Esophagus squamous epithelium (tissue), 4 donors: Measurements from ENCODE around the gene RASGEF1C.

Experiments used
- POLR2A ChIP-seq, 4 donors: fragments of 450-650 bp; IDR thresholded peaks; one replicate each; pipeline ENCODE4 v1.6.1; 2017; ENCODE audit warnings: antibody characterized with exemption in 4 of 4, mild to moderate bottlenecking in 4 of 4, moderate library complexity in 3 of 4
- TF ChIP-seq, protein P1 (sequence below), 6 experiments: fragments of 450-650 bp in 4 of 6; fragments of 200-600 bp in 2 of 6; sonication (generic) in 2 of 6; IDR thresholded peaks; one replicate each; pipeline ENCODE4 v1.5.1; 2016 to 2019; ENCODE audit warnings: antibody characterized with exemption in 6 of 6, mild to moderate bottlenecking in 4 of 6, moderate library complexity in 4 of 6

DNA sequence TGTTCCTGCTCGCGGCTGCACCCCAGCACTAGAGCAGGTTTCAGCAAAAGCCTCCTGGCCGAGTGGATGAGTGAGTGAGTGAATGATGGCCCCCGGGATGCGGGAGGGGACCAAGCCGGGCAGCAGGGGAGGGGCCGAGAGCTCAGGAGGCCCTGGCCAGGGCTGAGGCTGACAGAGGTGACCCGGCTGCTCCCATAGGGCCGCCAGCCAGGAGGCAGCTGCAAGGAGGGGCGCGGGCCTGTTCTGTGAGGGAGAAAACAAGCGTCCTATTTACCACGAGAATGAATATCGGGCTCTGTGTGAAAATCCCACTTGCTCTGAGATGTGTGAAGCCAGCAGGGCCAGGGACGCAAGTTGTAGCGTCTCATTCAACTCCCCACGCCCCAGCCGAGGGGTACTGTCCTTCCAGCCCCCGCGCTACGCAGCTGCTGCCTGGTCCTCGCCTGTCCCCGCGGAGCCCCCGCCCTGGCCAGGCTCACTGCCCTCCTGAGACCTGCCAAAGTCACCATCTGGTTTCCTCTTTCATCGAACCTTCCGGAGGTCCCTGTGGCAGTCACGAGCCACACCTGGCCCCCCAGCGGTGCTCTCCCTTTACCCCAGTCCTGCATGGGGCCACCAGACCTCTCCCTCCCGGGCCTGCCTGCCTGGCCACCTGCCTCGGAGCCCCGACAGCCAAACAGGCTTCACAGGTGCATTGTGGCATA, 38.8 kb downstream of the RASGEF1C start:
- TF ChIP-seq, protein P1, sequence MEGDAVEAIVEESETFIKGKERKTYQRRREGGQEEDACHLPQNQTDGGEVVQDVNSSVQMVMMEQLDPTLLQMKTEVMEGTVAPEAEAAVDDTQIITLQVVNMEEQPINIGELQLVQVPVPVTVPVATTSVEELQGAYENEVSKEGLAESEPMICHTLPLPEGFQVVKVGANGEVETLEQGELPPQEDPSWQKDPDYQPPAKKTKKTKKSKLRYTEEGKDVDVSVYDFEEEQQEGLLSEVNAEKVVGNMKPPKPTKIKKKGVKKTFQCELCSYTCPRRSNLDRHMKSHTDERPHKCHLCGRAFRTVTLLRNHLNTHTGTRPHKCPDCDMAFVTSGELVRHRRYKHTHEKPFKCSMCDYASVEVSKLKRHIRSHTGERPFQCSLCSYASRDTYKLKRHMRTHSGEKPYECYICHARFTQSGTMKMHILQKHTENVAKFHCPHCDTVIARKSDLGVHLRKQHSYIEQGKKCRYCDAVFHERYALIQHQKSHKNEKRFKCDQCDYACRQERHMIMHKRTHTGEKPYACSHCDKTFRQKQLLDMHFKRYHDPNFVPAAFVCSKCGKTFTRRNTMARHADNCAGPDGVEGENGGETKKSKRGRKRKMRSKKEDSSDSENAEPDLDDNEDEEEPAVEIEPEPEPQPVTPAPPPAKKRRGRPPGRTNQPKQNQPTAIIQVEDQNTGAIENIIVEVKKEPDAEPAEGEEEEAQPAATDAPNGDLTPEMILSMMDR (IDR thresholded peaks at IDR 0.05), result no peak
- no peak for TF ChIP-seq POLR2A (IDR thresholded peaks at IDR 0.05)
